Esophagus muscularis mucosa (tissue), 4 donors: ENCODE data around the gene TDRD5. TPM values are rescaled to one million over a fixed set of nuclear protein-coding genes. Genes with fewer than 3 reads are reported as not detected.

Experiments used
- DNase-seq: peaks from one replicate; pipeline ENCODE4 v3.0.0-alpha.2; 2017; ENCODE audit errors: extremely low spot score
- H3K27ac ChIP-seq, 4 donors: fragments of 200-600 bp; sonication (generic); replicated peaks in 1 of 4; 1 replicate in 3 of 4; 2 replicates in 1 of 4; pipeline ENCODE4 v1.5.1; 2016 to 2019; ENCODE audit warnings: mild to moderate bottlenecking in 1 of 4
- H3K27me3 ChIP-seq, 4 donors: fragments of 200-600 bp; sonication (generic); one replicate each; pipeline versions ENCODE4 v1.5.1 to v1.6.0; 2016 to 2019
- H3K36me3 ChIP-seq, 4 donors: fragments of 200-600 bp; sonication (generic); one replicate each; pipeline ENCODE4 v1.5.1; 2016 to 2019
- H3K4me1 ChIP-seq, 4 donors: fragments of 200-600 bp; sonication (generic); one replicate each; pipeline ENCODE4 v1.5.1; 2016 to 2019
- H3K4me3 ChIP-seq, 4 donors: fragments of 200-600 bp; sonication (generic); 1 replicate in 2 of 4; 2 replicates in 2 of 4; pipeline ENCODE4 v1.5.1; 2016 to 2019; ENCODE audit warnings: mild to moderate bottlenecking in 4 of 4, moderate library complexity in 1 of 4
- H3K9me3 ChIP-seq, 4 donors: fragments of 200-600 bp; sonication (generic); 1 replicate in 3 of 4; 2 replicates in 1 of 4; pipeline ENCODE4 v1.5.1; 2016 to 2019
- EP300 ChIP-seq: sonication (generic); formaldehyde crosslinking; IDR thresholded peaks from one replicate; pipeline ENCODE4 v1.6.1; 2017; ENCODE audit warnings: antibody characterized with exemption
- POLR2A ChIP-seq: fragments of 450-650 bp; IDR thresholded peaks from one replicate; pipeline ENCODE4 v1.6.1; 2017; ENCODE audit warnings: antibody characterized with exemption, moderate library complexity, mild to moderate bottlenecking, low read depth
- POLR2AphosphoS5 ChIP-seq, 2 donors: sonication (generic); formaldehyde crosslinking; IDR thresholded peaks; one replicate each; pipeline ENCODE4 v1.6.1; 2017; ENCODE audit warnings: antibody characterized with exemption in 2 of 2
- WGBS: methylation state at CpG from one replicate; pipeline ENCODE4 v1.1.5; 2018; 5-methylcytosine and 5-hydroxymethylcytosine counted together
- intact Hi-C: fragments of 100-400 bp; cut with DNase I; formaldehyde crosslinking; loops from one replicate; pipeline ENCODE4 v1.15.1; 2023
- total RNA-seq, 4 donors: library from RNA; depleted of rRNA; stranded (reverse); fragments of >200 nt; gene quantifications; one replicate each; pipeline versions ENCODE4 v1.1.0 to v1.2.1, GENCODE V29; 2016
- TF ChIP-seq, protein P1 (sequence below), 3 experiments: fragments of 200-600 bp in 2 of 3; fragments of 450-650 bp in 1 of 3; sonication (generic) in 2 of 3; IDR thresholded peaks; one replicate each; pipeline ENCODE4 v1.5.1; 2017 to 2019; ENCODE audit warnings: antibody characterized with exemption in 3 of 3, mild to moderate bottlenecking in 2 of 3, moderate library complexity in 1 of 3

The TDRD5 gene
- total RNA-seq, 4 donors from 2014 or later = 0.06 to 0.17 TPM; not detected in 2

GRCh38 chr1:179702946-179703539, 111.4 kb downstream of the TDRD5 start:
- no peaks in the 10 kb centered on the region for H3K27me3 ChIP-seq
- no peaks in the 10 kb centered on the region for H3K9me3 ChIP-seq
- TF ChIP-seq POLR2A (no peak), EP300 (no peak), POLR2AphosphoS5 (IDR thresholded peaks at IDR 0.05) (no peak)
- TF ChIP-seq, protein P1, sequence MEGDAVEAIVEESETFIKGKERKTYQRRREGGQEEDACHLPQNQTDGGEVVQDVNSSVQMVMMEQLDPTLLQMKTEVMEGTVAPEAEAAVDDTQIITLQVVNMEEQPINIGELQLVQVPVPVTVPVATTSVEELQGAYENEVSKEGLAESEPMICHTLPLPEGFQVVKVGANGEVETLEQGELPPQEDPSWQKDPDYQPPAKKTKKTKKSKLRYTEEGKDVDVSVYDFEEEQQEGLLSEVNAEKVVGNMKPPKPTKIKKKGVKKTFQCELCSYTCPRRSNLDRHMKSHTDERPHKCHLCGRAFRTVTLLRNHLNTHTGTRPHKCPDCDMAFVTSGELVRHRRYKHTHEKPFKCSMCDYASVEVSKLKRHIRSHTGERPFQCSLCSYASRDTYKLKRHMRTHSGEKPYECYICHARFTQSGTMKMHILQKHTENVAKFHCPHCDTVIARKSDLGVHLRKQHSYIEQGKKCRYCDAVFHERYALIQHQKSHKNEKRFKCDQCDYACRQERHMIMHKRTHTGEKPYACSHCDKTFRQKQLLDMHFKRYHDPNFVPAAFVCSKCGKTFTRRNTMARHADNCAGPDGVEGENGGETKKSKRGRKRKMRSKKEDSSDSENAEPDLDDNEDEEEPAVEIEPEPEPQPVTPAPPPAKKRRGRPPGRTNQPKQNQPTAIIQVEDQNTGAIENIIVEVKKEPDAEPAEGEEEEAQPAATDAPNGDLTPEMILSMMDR (IDR thresholded peaks at IDR 0.05) = no peak
- H3K4me3 ChIP-seq = no peak overlapping the region
- H3K4me1 ChIP-seq = no peaks in the 10 kb centered on the region
- WGBS = 81% methylated on average over 5 of the region's 5 CpGs
- intact Hi-C loops = no loop called here
- no peak overlapping the region for H3K27ac ChIP-seq
- no peak for DNase-seq
- no peaks in the 10 kb centered on the region for H3K36me3 ChIP-seq

DNA sequence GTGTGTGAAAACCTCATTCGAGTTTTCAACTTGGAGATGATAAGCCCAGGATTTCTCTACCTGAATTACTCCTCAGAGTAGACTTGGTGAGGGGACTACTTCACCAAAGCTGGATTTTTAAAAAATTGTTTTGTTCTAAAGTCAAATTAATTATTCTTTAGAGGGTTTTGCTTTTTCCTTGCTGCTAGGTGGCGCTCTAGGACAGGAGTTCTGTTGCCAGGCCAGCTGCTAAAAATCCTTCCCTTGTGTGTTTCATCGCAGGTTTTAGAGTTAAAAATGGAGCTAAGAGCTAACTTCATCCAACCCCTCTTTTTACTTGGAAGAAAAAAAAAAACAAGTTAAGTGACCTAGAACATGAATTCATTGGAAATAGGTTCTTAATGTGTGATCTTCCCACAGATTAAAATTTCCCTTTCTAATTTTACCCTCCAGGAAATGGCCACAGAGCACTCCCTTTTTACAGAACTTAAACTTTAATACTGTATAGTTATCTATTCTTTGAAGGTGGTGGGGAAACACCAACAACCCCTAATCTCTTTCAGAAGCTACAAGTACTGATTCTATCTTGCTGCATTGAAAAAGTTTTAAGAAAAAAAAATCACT, 114.8 kb downstream of the TDRD5 start:
- Histone ChIP-seq H3K4me3 (no peak overlapping the region), H3K36me3 (no peaks in the 10 kb centered on the region), H3K9me3 (no peaks in the 10 kb centered on the region), H3K27me3 (no peaks in the 10 kb centered on the region), H3K27ac (no peak overlapping the region), H3K4me1 (peaks cover 9 to 14% (median 12%) of the 10 kb centered on the region in 4 donors)
- whole genome bisulfite sequencing = 4% methylated on average over 3 of the region's 3 CpGs
- DNase-seq = no peak
- TF ChIP-seq, protein P1 (IDR thresholded peaks at IDR 0.05) = peak; percentile 67 to 71 (median 70)
- TF ChIP-seq EP300 = no peak
- intact Hi-C loops = loop anchor here (1.0 kb wide), 1 partner anchor 102 kb away; no protein-coding TSS in a partner anchor

DNA sequence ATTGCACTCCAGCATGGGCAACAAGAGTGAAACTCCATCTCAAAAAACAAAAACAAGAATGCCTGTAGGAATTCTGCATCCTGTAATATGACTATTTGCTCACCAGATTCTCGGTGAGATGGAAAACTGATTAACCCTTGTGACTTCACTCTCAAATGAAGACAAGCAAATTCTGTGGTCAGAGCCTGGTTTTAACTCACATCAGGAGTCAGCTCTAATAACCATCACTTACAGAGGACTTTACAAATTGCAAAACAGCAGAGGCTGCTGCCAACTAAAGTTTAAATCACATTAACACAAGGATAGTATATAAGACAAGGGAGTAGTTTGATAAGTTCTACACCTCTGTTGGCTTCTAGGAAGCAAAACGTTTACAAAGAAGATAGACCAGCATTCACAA, 115.8 kb downstream of the TDRD5 start:
- Histone ChIP-seq H3K27ac (no peak overlapping the region), H3K27me3 (no peaks in the 10 kb centered on the region), H3K4me1 (peaks cover 9 to 14% (median 12%) of the 10 kb centered on the region in 4 donors), H3K36me3 (no peaks in the 10 kb centered on the region), H3K4me3 (no peak overlapping the region), H3K9me3 (no peaks in the 10 kb centered on the region)
- TF ChIP-seq, protein P1 (IDR thresholded peaks at IDR 0.05) = no peak
- TF ChIP-seq POLR2AphosphoS5 (IDR thresholded peaks at IDR 0.05) = no peak
- TF ChIP-seq POLR2A = no peak
- no peak for TF ChIP-seq EP300
- WGBS = 58% methylated on average over 2 of the region's 2 CpGs
- no peak for DNase-seq
- intact Hi-C loops = no loop called here

- TF ChIP-seq POLR2A (no peak), POLR2AphosphoS5 (IDR thresholded peaks at IDR 0.05) (no peak), EP300 (no peak)
- TF ChIP-seq, protein P1 (IDR thresholded peaks at IDR 0.05) = no peak
- H3K27ac ChIP-seq = no peak overlapping the region
- WGBS = 87% methylated on average over 6 of the region's 6 CpGs
- H3K27me3 ChIP-seq = no peaks in the 10 kb centered on the region
- peaks cover 9 to 14% (median 12%) of the 10 kb centered on the region in 4 donors for H3K4me1 ChIP-seq
- intact Hi-C loops = no loop called here
- peaks cover 0 to 5% (median 2%) of the 10 kb centered on the region in 4 donors for H3K9me3 ChIP-seq
- H3K4me3 ChIP-seq = no peak overlapping the region
- DNase-seq = no peak
- no peaks in the 10 kb centered on the region for H3K36me3 ChIP-seq
These were observed 117.0 kb downstream of the TDRD5 start for GRCh38 chr1:179708434-179709195.
